GM12801 (cell line): ENCODE results near the gene ZFYVE9.

ENCODE experiments used
- CTCF ChIP-seq: IDR thresholded peaks from one replicate; pipeline ENCODE4 v1.5.1; 2011; ENCODE audit warnings: control low read depth; ENCODE audit not compliant: insufficient read length; ENCODE audit errors: extremely low read depth

Gene ZFYVE9

GRCh38 chr1:52281518-52281917 lies 139.6 kb downstream of the ZFYVE9 start:
- no peak for TF ChIP-seq CTCF

- TF ChIP-seq CTCF: no peak
These were observed 146.4 kb downstream of the ZFYVE9 start for GRCh38 chr1:52288286-52288685.

- no peak for TF ChIP-seq CTCF
These were observed 152.7 kb downstream of the ZFYVE9 start for GRCh38 chr1:52294580-52294979.

GRCh38 chr1:52296345-52296744 lies 154.5 kb downstream of the ZFYVE9 start:
- no peak for TF ChIP-seq CTCF

GRCh38 chr1:52305417-52306226 lies 163.7 kb downstream of the ZFYVE9 start:
- no peak for TF ChIP-seq CTCF

- TF ChIP-seq CTCF: no peak
These were observed 164.5 kb downstream of the ZFYVE9 start for GRCh38 chr1:52306227-52307006.

GRCh38 chr1:52321061-52321460 lies 179.2 kb downstream of the ZFYVE9 start:
- no peak for TF ChIP-seq CTCF
